Right lobe of liver (tissue), 6 donors: ENCODE results near the gene ZNF12. TPM values are rescaled to one million over a fixed set of nuclear protein-coding genes. Genes with fewer than 3 reads are reported as not detected.

Source experiments
- ATAC-seq, 4 donors: fragments of 200-7000 bp; cut with Tn5 transposase; one replicate each; pipeline ENCODE4 v1.9.1; 2020; ENCODE audit warnings: mild to moderate bottlenecking in 4 of 4, moderate library complexity in 4 of 4
- DNase-seq, 3 donors: peaks; one replicate each; pipeline ENCODE4 v3.0.0-alpha.2; 2020
- H3K27ac ChIP-seq, 3 donors: fragments of 200-600 bp; one replicate each; pipeline ENCODE4 v1.8.0; 2022
- H3K27me3 ChIP-seq, 2 donors: fragments of 200-600 bp; one replicate each; pipeline ENCODE4 v1.8.0; 2022
- H3K36me3 ChIP-seq, 4 donors: fragments of 200-600 bp; sonication (generic) in 1 of 4; one replicate each; pipeline versions ENCODE4 v1.5.1 to v1.8.0; 2017 to 2022; ENCODE audit warnings: control low read depth in 1 of 4
- H3K4me1 ChIP-seq, 4 donors: fragments of 200-600 bp; sonication (generic) in 1 of 4; one replicate each; pipeline versions ENCODE4 v1.5.1 to v1.8.0; 2017 to 2022; ENCODE audit warnings: control low read depth in 1 of 4
- H3K4me3 ChIP-seq, 3 donors: fragments of 200-600 bp; one replicate each; pipeline ENCODE4 v1.8.0; 2022
- H3K9me3 ChIP-seq, 4 donors: fragments of 200-600 bp; sonication (generic) in 1 of 4; one replicate each; pipeline versions ENCODE4 v1.5.1 to v1.8.0; 2017 to 2022; ENCODE audit warnings: control low read depth in 1 of 4
- CTCF ChIP-seq, 4 donors: fragments of 200-600 bp in 3 of 4; fragments of 450-650 bp in 1 of 4; IDR thresholded peaks; one replicate each; pipeline versions ENCODE4 v1.5.1 to v1.8.0; 2016 to 2022; ENCODE audit warnings: antibody characterized with exemption in 4 of 4, mild to moderate bottlenecking in 2 of 4
- POLR2A ChIP-seq: fragments of 450-650 bp; IDR thresholded peaks from one replicate; pipeline ENCODE4 v1.6.1; 2017; ENCODE audit warnings: antibody characterized with exemption, mild to moderate bottlenecking
- WGBS: methylation state at CpG from one replicate; pipeline ENCODE4 v1.1.6; 2018; ENCODE audit warnings: low coverage, low lambda C conversion rate; ENCODE audit not compliant: insufficient coverage; ENCODE audit errors: missing lambda C conversion rate; 5-methylcytosine and 5-hydroxymethylcytosine counted together
- intact Hi-C, 2 donors: fragments of 100-400 bp; cut with DNase I; formaldehyde crosslinking; loops; one replicate each; pipeline versions ENCODE4 v1.11.2 to v1.14.1; 2022
- total RNA-seq, 6 experiments: library from RNA; depleted of rRNA in 2 of 6; stranded (reverse); fragments of >200 nt in 2 of 6; fragmentation: NEBNext Ultra II Directional in 3 of 6; extraction: Animal tissue kit (Norgen Biotek cat#: 25700) in 3 of 6; gene quantifications; one replicate each; pipeline versions ENCODE4 v1.1.0 to v1.2.4, GENCODE V29; 2016 to 2023
- donor health status: DM: no; HTN: yes; CAD: no.
- donor health status: DM: no; HTN: no; CAD: no.
- donor health status: DM: no; HTN: no; CAD: no.
- donor health status: DM: no; HTN: yes; CAD: no.
- donor health status: DM: no; HTN: yes; CAD: no.

ZNF12 gene
- total RNA-seq, 6 experiments from 2014 or later = 5.4 to 11.1 (median 10.5) TPM

GRCh38 chr7:6656413-6656812 lies 50.3 kb downstream of the ZNF12 start:
- 94% methylated on average over 8 of the region's 9 CpGs for WGBS
- no peak for DNase-seq
- intact Hi-C loops = no loop called here
- peaks cover 0 to 21% (median 8%) of the 10 kb centered on the region in 4 donors for H3K36me3 ChIP-seq
- no peak overlapping the region for H3K27ac ChIP-seq
- H3K4me3 ChIP-seq = no peak overlapping the region
- H3K4me1 ChIP-seq = no peaks in the 10 kb centered on the region
- TF ChIP-seq POLR2A (no peak), CTCF (IDR thresholded peaks at IDR 0.05) (no peak)
- ATAC-seq = no peak
- no peaks in the 10 kb centered on the region for H3K9me3 ChIP-seq
- H3K27me3 ChIP-seq = no peaks in the 10 kb centered on the region

GRCh38 chr7:6655636-6656385 lies 50.9 kb downstream of the ZNF12 start:
- TF ChIP-seq POLR2A (no peak), CTCF (IDR thresholded peaks at IDR 0.05) (no peak)
- no peaks in the 10 kb centered on the region for H3K9me3 ChIP-seq
- ATAC-seq = no peak
- no peak overlapping the region for H3K4me3 ChIP-seq
- H3K4me1 ChIP-seq = no peaks in the 10 kb centered on the region
- H3K27ac ChIP-seq = no peak overlapping the region
- peaks cover 0 to 21% (median 8%) of the 10 kb centered on the region in 4 donors for H3K36me3 ChIP-seq
- intact Hi-C loops = no loop called here
- H3K27me3 ChIP-seq = no peaks in the 10 kb centered on the region
- no peak for DNase-seq
- WGBS = 100% methylated on average over 4 of the region's 17 CpGs

GRCh38 chr7:6654842-6655610 lies 51.7 kb downstream of the ZNF12 start:
- Histone ChIP-seq H3K27me3 (no peaks in the 10 kb centered on the region), H3K27ac (no peak overlapping the region), H3K4me1 (no peaks in the 10 kb centered on the region), H3K4me3 (no peak overlapping the region), H3K9me3 (no peaks in the 10 kb centered on the region), H3K36me3 (peaks cover 0 to 21% (median 8%) of the 10 kb centered on the region in 4 donors)
- no peak for TF ChIP-seq CTCF (IDR thresholded peaks at IDR 0.05)
- no peak for TF ChIP-seq POLR2A
- intact Hi-C loops = no loop called here
- 95% methylated on average over 25 of the region's 48 CpGs for whole genome bisulfite sequencing
- no peak for DNase-seq
- no peak for ATAC-seq

GRCh38 chr7:6654113-6654841 lies 52.5 kb downstream of the ZNF12 start:
- Histone ChIP-seq H3K27ac (no peak overlapping the region), H3K4me3 (no peak overlapping the region), H3K4me1 (no peaks in the 10 kb centered on the region), H3K36me3 (peaks cover 0 to 21% (median 8%) of the 10 kb centered on the region in 4 donors), H3K27me3 (no peaks in the 10 kb centered on the region), H3K9me3 (no peaks in the 10 kb centered on the region)
- DNase-seq = no peak
- TF ChIP-seq POLR2A = no peak
- TF ChIP-seq CTCF (IDR thresholded peaks at IDR 0.05) = no peak
- intact Hi-C loops = no loop called here
- ATAC-seq = no peak
- 100% methylated on average over 1 of the region's 94 CpGs for WGBS
